Measurements from ENCODE around the gene TANC1. TPM values are rescaled to one million over a fixed set of nuclear protein-coding genes. Genes with fewer than 3 reads are reported as not detected.
A peak's percentile ranks its signal among the peaks of the same experiment; 100 is the strongest.

Gene TANC1
- total and polyA plus RNA-seq, 11 donors: 26.6 to 91.1 (median 68.8) TPM

- no peak overlapping the region for H3K4me3 ChIP-seq
- intact Hi-C loops (cut with DNase I): loop anchor here in 1 of 10 donors (2.0 kb wide), 1 partner anchor 31 kb away; no protein-coding TSS in a partner anchor
- no peaks in the 10 kb centered on the region for H3K27me3 ChIP-seq
- no peak for ATAC-seq
- no peaks in the 10 kb centered on the region for H3K9me3 ChIP-seq
- no peak for DNase-seq
- peak overlapping the region in 11 of 12 donors; percentile 75 to 94 (median 83) for H3K27ac ChIP-seq
- no peaks in the 10 kb centered on the region for H3K36me3 ChIP-seq
- TF ChIP-seq CTCF (IDR thresholded peaks at IDR 0.05): peak in 5 of 12 donors; percentile 21 to 42 (median 39)
- no peak for TF ChIP-seq POLR2A (IDR thresholded peaks at IDR 0.05)
- peaks cover 4 to 96% (median 71%) of the 10 kb centered on the region in 12 donors for H3K4me1 ChIP-seq
- 28 to 35% (median 33%) methylated on average over 4 of the region's 4 CpGs for WGBS, 4 donors
Observed at GRCh38 chr2:159133797-159134196, 165.4 kb downstream of the TANC1 start.

- intact Hi-C loops (cut with DNase I): loop anchor here in 2 of 10 donors (1.0 to 2.0 kb wide), 2 partner anchors 30 kb away; no protein-coding TSS in a partner anchor
- H3K36me3 ChIP-seq: no peaks in the 10 kb centered on the region
- H3K27ac ChIP-seq: peak overlapping the region; percentile 75 to 94 (median 84)
- H3K27me3 ChIP-seq: no peaks in the 10 kb centered on the region
- H3K4me3 ChIP-seq: no peak overlapping the region
- TF ChIP-seq CTCF (IDR thresholded peaks at IDR 0.05) (no peak), POLR2A (IDR thresholded peaks at IDR 0.05) (no peak)
- no peaks in the 10 kb centered on the region for H3K9me3 ChIP-seq
- peaks cover 0 to 96% (median 69%) of the 10 kb centered on the region in 12 donors for H3K4me1 ChIP-seq
- ATAC-seq: peak in 1 of 4 donors; percentile 9
- WGBS, 4 donors: 40 to 51% (median 46%) methylated on average over 3 of the region's 3 CpGs
- no peak for DNase-seq
Observed at GRCh38 chr2:159134979-159135378, 166.5 kb downstream of the TANC1 start.

- peak overlapping the region; percentile 65 to 94 (median 84) for H3K27ac ChIP-seq
- H3K9me3 ChIP-seq: no peaks in the 10 kb centered on the region
- DNase-seq: no peak
- H3K36me3 ChIP-seq: no peaks in the 10 kb centered on the region
- no peak for ATAC-seq
- TF ChIP-seq POLR2A (IDR thresholded peaks at IDR 0.05) (no peak), CTCF (IDR thresholded peaks at IDR 0.05) (no peak)
- 29 to 38% (median 35%) methylated on average over 3 of the region's 3 CpGs for WGBS, 4 donors
- peak overlapping the region in 10 of 12 donors; percentile 10 to 40 (median 20) for H3K4me3 ChIP-seq
- intact Hi-C loops (cut with DNase I): loop anchor here in 1 of 10 donors (2.0 kb wide), 1 partner anchor 28 kb away; no protein-coding TSS in a partner anchor
- peaks cover 0 to 91% (median 59%) of the 10 kb centered on the region in 12 donors for H3K4me1 ChIP-seq
- H3K27me3 ChIP-seq: no peaks in the 10 kb centered on the region
Observed at GRCh38 chr2:159136391-159136790, 168.0 kb downstream of the TANC1 start.

GRCh38 chr2:159137511-159138241, 169.2 kb downstream of the TANC1 start:
- Histone ChIP-seq H3K4me1 (peaks cover 0 to 91% (median 49%) of the 10 kb centered on the region in 12 donors), H3K27ac (peak overlapping the region; percentile 58 to 94 (median 84)), H3K27me3 (no peaks in the 10 kb centered on the region), H3K4me3 (peak overlapping the region in 4 of 12 donors; percentile 2 to 40 (median 22)), H3K36me3 (no peaks in the 10 kb centered on the region), H3K9me3 (no peaks in the 10 kb centered on the region)
- TF ChIP-seq CTCF (IDR thresholded peaks at IDR 0.05) (no peak), POLR2A (IDR thresholded peaks at IDR 0.05) (peak in 1 of 2 donors; percentile 22)
- 45 to 57% (median 50%) methylated on average over 9 of the region's 9 CpGs for WGBS, 4 donors
- ATAC-seq: peak; percentile 15 to 56 (median 38)
- DNase-seq: peak in 2 of 5 donors; percentile 33 to 48
- intact Hi-C loops (cut with DNase I): loop anchor here in 1 of 10 donors (2.0 kb wide), 1 partner anchor 27 kb away; no protein-coding TSS in a partner anchor
